ENCODE data around the gene SLC28A1. TPM values are rescaled to one million over a fixed set of nuclear protein-coding genes. Genes with fewer than 3 reads are reported as not detected.

Gene SLC28A1
- total RNA-seq, 4 donors from 2014 or later, result 0.21 to 0.43 TPM; not detected in 2

DNA sequence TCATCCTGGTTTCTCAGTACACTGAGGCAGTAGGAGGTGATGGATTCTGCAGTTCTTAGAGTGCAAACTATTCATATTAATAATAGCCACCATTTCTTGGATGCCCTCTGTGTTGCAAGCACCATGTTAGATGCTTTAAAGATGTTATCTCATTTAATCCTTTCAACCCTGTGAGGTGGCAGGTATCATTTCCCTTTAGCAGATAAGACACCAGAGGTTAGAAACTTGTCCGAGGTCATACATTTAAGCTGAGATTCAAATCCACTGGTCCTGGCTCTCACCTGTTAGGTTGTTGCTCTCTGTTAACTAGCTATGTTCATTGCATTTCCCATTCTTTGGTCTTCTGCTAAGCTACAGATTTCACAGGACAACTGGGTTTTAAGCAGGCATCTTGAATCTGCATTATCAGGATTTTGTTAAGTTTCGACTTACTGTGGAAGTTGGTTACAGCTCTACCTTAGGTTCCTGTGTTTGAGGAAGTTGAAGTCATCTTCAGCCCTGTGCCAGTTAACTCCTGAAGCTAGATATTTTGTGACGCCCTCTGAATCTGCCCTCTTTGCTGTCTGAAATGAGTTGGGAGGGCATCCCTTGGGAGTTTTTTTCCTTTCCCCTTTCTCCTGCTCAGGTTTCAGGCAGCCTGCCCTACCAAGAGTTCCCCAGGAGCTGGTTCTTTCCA lies 103.6 kb downstream of the SLC28A1 start:
- Histone ChIP-seq H3K4me3 (no peak overlapping the region), H3K9me3 (no peaks in the 10 kb centered on the region), H3K4me1 (peaks cover 0 to 5% of the 10 kb centered on the region in 2 donors), H3K27me3 (no peaks in the 10 kb centered on the region), H3K27ac (no peak overlapping the region), H3K36me3 (no peaks in the 10 kb centered on the region)
- intact Hi-C loops (cut with DNase I; ENCODE audit: low total_unique reads), result no loop called here
- no peak for DNase-seq
- TF ChIP-seq POLR2A (IDR thresholded peaks at IDR 0.05), result no peak
- TF ChIP-seq, protein P1, sequence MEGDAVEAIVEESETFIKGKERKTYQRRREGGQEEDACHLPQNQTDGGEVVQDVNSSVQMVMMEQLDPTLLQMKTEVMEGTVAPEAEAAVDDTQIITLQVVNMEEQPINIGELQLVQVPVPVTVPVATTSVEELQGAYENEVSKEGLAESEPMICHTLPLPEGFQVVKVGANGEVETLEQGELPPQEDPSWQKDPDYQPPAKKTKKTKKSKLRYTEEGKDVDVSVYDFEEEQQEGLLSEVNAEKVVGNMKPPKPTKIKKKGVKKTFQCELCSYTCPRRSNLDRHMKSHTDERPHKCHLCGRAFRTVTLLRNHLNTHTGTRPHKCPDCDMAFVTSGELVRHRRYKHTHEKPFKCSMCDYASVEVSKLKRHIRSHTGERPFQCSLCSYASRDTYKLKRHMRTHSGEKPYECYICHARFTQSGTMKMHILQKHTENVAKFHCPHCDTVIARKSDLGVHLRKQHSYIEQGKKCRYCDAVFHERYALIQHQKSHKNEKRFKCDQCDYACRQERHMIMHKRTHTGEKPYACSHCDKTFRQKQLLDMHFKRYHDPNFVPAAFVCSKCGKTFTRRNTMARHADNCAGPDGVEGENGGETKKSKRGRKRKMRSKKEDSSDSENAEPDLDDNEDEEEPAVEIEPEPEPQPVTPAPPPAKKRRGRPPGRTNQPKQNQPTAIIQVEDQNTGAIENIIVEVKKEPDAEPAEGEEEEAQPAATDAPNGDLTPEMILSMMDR (IDR thresholded peaks at IDR 0.05), result no peak

GRCh38 chr15:84988909-84989644 lies 104.6 kb downstream of the SLC28A1 start:
- no peaks in the 10 kb centered on the region for H3K9me3 ChIP-seq
- no peak for DNase-seq
- TF ChIP-seq POLR2A (IDR thresholded peaks at IDR 0.05), result no peak
- TF ChIP-seq, protein P1 (IDR thresholded peaks at IDR 0.05), result no peak
- intact Hi-C loops (cut with DNase I; ENCODE audit: low total_unique reads), result no loop called here
- H3K27ac ChIP-seq, result no peak overlapping the region
- H3K4me3 ChIP-seq, result no peak overlapping the region
- no peaks in the 10 kb centered on the region for H3K36me3 ChIP-seq
- no peaks in the 10 kb centered on the region for H3K27me3 ChIP-seq
- peaks cover 0 to 5% of the 10 kb centered on the region in 2 donors for H3K4me1 ChIP-seq

- Histone ChIP-seq H3K27ac (no peak overlapping the region), H3K4me3 (no peak overlapping the region), H3K27me3 (no peaks in the 10 kb centered on the region), H3K9me3 (no peaks in the 10 kb centered on the region), H3K4me1 (peaks cover 0 to 5% of the 10 kb centered on the region in 2 donors), H3K36me3 (no peaks in the 10 kb centered on the region)
- intact Hi-C loops (cut with DNase I; ENCODE audit: low total_unique reads), result no loop called here
- no peak for DNase-seq
- TF ChIP-seq POLR2A (IDR thresholded peaks at IDR 0.05), result no peak
- TF ChIP-seq, protein P1 (IDR thresholded peaks at IDR 0.05), result no peak
Measured at GRCh38 chr15:84990507-84990906, 106.0 kb downstream of the SLC28A1 start.

DNA sequence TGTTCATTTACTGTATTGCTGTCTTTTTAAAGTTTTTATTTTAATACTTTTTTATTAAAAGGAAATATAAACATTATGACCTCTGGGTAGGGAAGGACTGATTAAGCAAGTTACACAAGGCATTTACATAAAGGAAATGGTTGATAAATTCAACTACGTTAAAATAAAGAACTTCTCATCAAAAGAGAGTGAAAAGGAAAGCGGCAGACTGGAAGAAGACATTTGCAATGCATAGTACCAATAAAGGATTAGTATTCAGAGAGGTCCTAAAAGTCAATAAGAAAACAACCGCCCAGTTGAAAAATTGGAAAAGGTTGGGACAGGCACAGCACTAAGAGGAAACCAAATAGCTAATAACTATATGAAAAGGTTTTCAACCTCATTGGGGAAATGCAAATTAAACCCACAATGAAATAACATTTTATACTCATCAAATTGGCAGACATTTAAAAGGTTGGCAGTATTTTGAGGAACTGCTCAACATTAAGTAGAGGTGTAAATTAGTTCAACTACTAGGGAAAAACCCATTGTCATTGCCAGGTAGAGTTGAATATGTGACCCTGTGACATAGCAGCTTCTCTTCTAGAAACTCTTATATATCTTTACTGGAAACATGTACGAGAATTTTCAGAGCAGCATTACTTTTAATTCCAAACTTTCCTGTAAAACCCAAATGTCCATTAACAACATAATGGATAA lies 106.7 kb downstream of the SLC28A1 start:
- H3K4me1 ChIP-seq, result peaks cover 0 to 5% of the 10 kb centered on the region in 2 donors
- DNase-seq, result no peak
- no peak overlapping the region for H3K27ac ChIP-seq
- no peaks in the 10 kb centered on the region for H3K9me3 ChIP-seq
- intact Hi-C loops (cut with DNase I; ENCODE audit: low total_unique reads), result no loop called here
- H3K36me3 ChIP-seq, result no peaks in the 10 kb centered on the region
- TF ChIP-seq, protein P1 (IDR thresholded peaks at IDR 0.05), result no peak
- TF ChIP-seq POLR2A (IDR thresholded peaks at IDR 0.05), result no peak
- no peak overlapping the region for H3K4me3 ChIP-seq
- H3K27me3 ChIP-seq, result no peaks in the 10 kb centered on the region
